Tibial nerve (tissue), 4 donors: ENCODE measurements around the gene NBEAL2. TPM values are rescaled to one million over a fixed set of nuclear protein-coding genes. Genes with fewer than 3 reads are reported as not detected.
"Not testable (repeated sequence)": the region's sequence is repeated elsewhere in the genome, so short reads cannot be mapped to it uniquely, and the experiment has no call there.

Experiments
- DNase-seq, 2 donors: peaks; one replicate each; pipeline ENCODE4 v3.0.0-alpha.2; 2019; ENCODE audit warnings: low spot score in 2 of 2
- H3K27ac ChIP-seq, 4 donors: fragments of 200-600 bp; sonication (generic) in 3 of 4; one replicate each; pipeline ENCODE4 v1.5.1; 2017 to 2019; ENCODE audit warnings: mild to moderate bottlenecking in 1 of 4
- H3K27me3 ChIP-seq, 2 donors: fragments of 200-600 bp; sonication (generic) in 1 of 2; one replicate each; pipeline versions ENCODE4 v1.5.1 to v1.6.0; 2017 to 2019
- H3K36me3 ChIP-seq, 3 donors: fragments of 200-600 bp; sonication (generic); one replicate each; pipeline ENCODE4 v1.5.1; 2018 to 2019
- H3K4me1 ChIP-seq, 4 donors: fragments of 200-600 bp; sonication (generic) in 3 of 4; one replicate each; pipeline ENCODE4 v1.5.1; 2017 to 2019
- H3K4me3 ChIP-seq, 4 donors: fragments of 200-600 bp; sonication (generic) in 3 of 4; one replicate each; pipeline ENCODE4 v1.5.1; 2017 to 2019; ENCODE audit warnings: mild to moderate bottlenecking in 1 of 4, moderate library complexity in 1 of 4
- H3K9me3 ChIP-seq, 4 donors: fragments of 200-600 bp; sonication (generic) in 3 of 4; one replicate each; pipeline ENCODE4 v1.5.1; 2017 to 2019
- CTCF ChIP-seq, 5 experiments: fragments of 200-600 bp in 3 of 5; fragments of 450-650 bp in 2 of 5; sonication (generic) in 3 of 5; IDR thresholded peaks; one replicate each; pipeline ENCODE4 v1.5.1; 2016 to 2019; ENCODE audit warnings: antibody characterized with exemption in 5 of 5, mild to moderate bottlenecking in 3 of 5, moderate library complexity in 2 of 5
- EP300 ChIP-seq, 2 donors: sonication (generic); formaldehyde crosslinking; IDR thresholded peaks; one replicate each; pipeline ENCODE4 v1.6.1; 2017; ENCODE audit warnings: antibody characterized with exemption in 2 of 2, mild to moderate bottlenecking in 1 of 2
- POLR2A ChIP-seq, 2 donors: fragments of 450-650 bp; IDR thresholded peaks; one replicate each; pipeline ENCODE4 v1.6.1; 2017; ENCODE audit warnings: antibody characterized with exemption in 2 of 2, mild to moderate bottlenecking in 2 of 2, moderate library complexity in 2 of 2
- WGBS, 2 donors: methylation state at CpG; one replicate each; pipeline ENCODE4 v1.1.5; 2018; 5-methylcytosine and 5-hydroxymethylcytosine counted together
- total RNA-seq, 4 donors: library from RNA; depleted of rRNA; stranded (reverse); fragments of >200 nt; gene quantifications; one replicate each; pipeline ENCODE4 v1.1.0, GENCODE V29; 2016

NBEAL2 gene
- total RNA-seq, 4 donors from 2014 or later = 25.3 to 92.1 (median 26.6) TPM

GRCh38 chr3:46960081-46960701 lies 19.3 kb upstream of the NBEAL2 start:
- Histone ChIP-seq H3K9me3 (no peaks in the 10 kb centered on the region), H3K4me3 (no peak overlapping the region), H3K36me3 (peaks cover 0 to 8% (median 0%) of the 10 kb centered on the region in 3 donors), H3K4me1 (peaks cover 0 to 71% (median 49%) of the 10 kb centered on the region in 4 donors), H3K27ac (peak overlapping the region in 3 of 4 donors; percentile 7 to 40 (median 23)), H3K27me3 (no peaks in the 10 kb centered on the region)
- 25 to 29% methylated on average over 4 of the region's 4 CpGs for WGBS, 2 donors
- no peak for TF ChIP-seq POLR2A (IDR thresholded peaks at IDR 0.05)
- no peak for TF ChIP-seq EP300 (IDR thresholded peaks at IDR 0.05)
- TF ChIP-seq CTCF (IDR thresholded peaks at IDR 0.05) = no peak
- no peak for DNase-seq

GRCh38 chr3:46960835-46961234 lies 18.6 kb upstream of the NBEAL2 start:
- Histone ChIP-seq H3K27ac (peak overlapping the region in 3 of 4 donors; percentile 2 to 40 (median 23)), H3K9me3 (no peaks in the 10 kb centered on the region), H3K36me3 (peaks cover 0 to 13% (median 0%) of the 10 kb centered on the region in 3 donors), H3K4me3 (no peak overlapping the region), H3K27me3 (no peaks in the 10 kb centered on the region), H3K4me1 (peaks cover 0 to 71% (median 50%) of the 10 kb centered on the region in 4 donors)
- TF ChIP-seq CTCF (IDR thresholded peaks at IDR 0.05) (no peak), POLR2A (IDR thresholded peaks at IDR 0.05) (no peak), EP300 (IDR thresholded peaks at IDR 0.05) (no peak)
- 93% methylated on average over 1 of the region's 1 CpG for WGBS, 2 donors
- no peak for DNase-seq

- H3K36me3 ChIP-seq = peaks cover 0 to 14% (median 0%) of the 10 kb centered on the region in 3 donors
- TF ChIP-seq EP300 (IDR thresholded peaks at IDR 0.05) (no peak), POLR2A (IDR thresholded peaks at IDR 0.05) (no peak), CTCF (IDR thresholded peaks at IDR 0.05) (no peak)
- WGBS, 2 donors = 95 to 100% methylated on average over 1 of the region's 1 CpG
- H3K9me3 ChIP-seq = no peaks in the 10 kb centered on the region
- peaks cover 0 to 70% (median 44%) of the 10 kb centered on the region in 4 donors for H3K4me1 ChIP-seq
- H3K4me3 ChIP-seq = no peak overlapping the region
- no peak for DNase-seq
- H3K27me3 ChIP-seq = no peaks in the 10 kb centered on the region
- no peak overlapping the region for H3K27ac ChIP-seq
Observed at GRCh38 chr3:46962427-46962826, 17.0 kb upstream of the NBEAL2 start.

GRCh38 chr3:46962990-46963389 lies 16.5 kb upstream of the NBEAL2 start:
- peaks cover 0 to 70% (median 45%) of the 10 kb centered on the region in 4 donors for H3K4me1 ChIP-seq
- no peaks in the 10 kb centered on the region for H3K9me3 ChIP-seq
- no peak for TF ChIP-seq POLR2A (IDR thresholded peaks at IDR 0.05)
- no peak for TF ChIP-seq EP300 (IDR thresholded peaks at IDR 0.05)
- TF ChIP-seq CTCF (IDR thresholded peaks at IDR 0.05) = no peak
- H3K36me3 ChIP-seq = peaks cover 0 to 14% (median 0%) of the 10 kb centered on the region in 3 donors
- H3K4me3 ChIP-seq = no peak overlapping the region
- no peak for DNase-seq
- WGBS, 2 donors = 83 to 91% methylated on average over 1 of the region's 1 CpG
- H3K27ac ChIP-seq = no peak overlapping the region
- H3K27me3 ChIP-seq = no peaks in the 10 kb centered on the region

DNA sequence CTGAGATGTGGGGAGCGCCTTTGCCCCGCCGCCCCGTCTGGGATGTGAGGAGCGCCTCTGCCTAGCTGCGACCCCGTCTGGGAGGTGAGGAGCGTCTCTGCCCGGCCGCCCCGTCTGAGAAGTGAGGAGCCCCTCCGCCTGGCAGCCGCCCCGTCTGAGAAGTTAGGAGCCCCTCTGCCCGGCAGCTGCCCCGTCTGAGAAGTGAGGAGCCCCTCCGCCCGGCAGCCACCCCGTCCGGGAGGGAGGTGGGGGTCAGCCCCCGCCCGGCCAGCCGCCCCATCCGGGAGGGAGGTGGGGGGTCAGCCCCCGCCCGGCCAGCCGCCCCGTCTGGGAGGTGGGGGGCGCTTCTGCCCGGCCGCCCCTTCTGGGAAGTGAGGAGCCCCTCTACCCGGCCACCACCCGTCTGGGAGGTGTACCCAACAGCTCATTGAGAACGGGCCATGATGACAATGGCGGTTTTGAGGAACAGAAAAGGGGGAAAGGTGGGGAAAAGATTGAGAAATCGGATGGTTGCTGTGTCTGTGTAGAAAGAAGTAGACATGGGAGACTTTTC lies 15.4 kb upstream of the NBEAL2 start:
- not testable (repeated sequence) for DNase-seq, H3K27me3 ChIP-seq, H3K4me3 ChIP-seq, H3K27ac ChIP-seq, H3K9me3 ChIP-seq
- Histone ChIP-seq H3K36me3 (peaks cover 0 to 14% (median 0%) of the 10 kb centered on the region in 3 donors), H3K4me1 (peaks cover 0 to 71% (median 41%) of the 10 kb centered on the region in 4 donors)
- WGBS, 2 donors = 76 to 79% methylated on average over 10 to 12 of the region's 36 CpGs
